ENCODE measurements around the gene ATG4B. TPM values are rescaled to one million over a fixed set of nuclear protein-coding genes. Genes with fewer than 3 reads are reported as not detected.

The ATG4B gene
- total RNA-seq, 6 experiments from 2014 or later, result 43.5 to 58.3 (median 51.9) TPM

- Mint-ChIP-seq H3K4me3 (no peak overlapping the region), H3K9me3 (no peaks in the 10 kb centered on the region), H3K4me1 (ENCODE audit: low read depth) (peaks cover 13% of the 10 kb centered on the region), H3K27me3 (ENCODE audit: insufficient read depth) (no peaks in the 10 kb centered on the region), H3K36me3 (ENCODE audit: low read depth) (peaks cover 9% of the 10 kb centered on the region), H3K27ac (no peak overlapping the region; the same call in 1 of the 2 replicates)
- DNase-seq, result no peak
- no peak for TF ChIP-seq CTCF (IDR thresholded peaks at IDR 0.05)
Observed at GRCh38 chr2:241648453-241648852, 11.0 kb downstream of the ATG4B start.

- H3K4me1 Mint-ChIP-seq (ENCODE audit: low read depth), result peaks cover 13% of the 10 kb centered on the region
- H3K27ac Mint-ChIP-seq, result no peak overlapping the region
- DNase-seq, result no peak
- H3K9me3 Mint-ChIP-seq, result no peaks in the 10 kb centered on the region
- H3K4me3 Mint-ChIP-seq, result no peak overlapping the region
- TF ChIP-seq CTCF (IDR thresholded peaks at IDR 0.05), result no peak
- H3K36me3 Mint-ChIP-seq (ENCODE audit: low read depth), result peaks cover 9% of the 10 kb centered on the region
- H3K27me3 Mint-ChIP-seq (ENCODE audit: insufficient read depth), result peaks cover 1% of the 10 kb centered on the region; the same call in 1 of the 2 replicates
Observed at GRCh38 chr2:241649404-241649803, 11.9 kb downstream of the ATG4B start.

GRCh38 chr2:241649927-241650326 is 12.4 kb downstream of the ATG4B start:
- Mint-ChIP-seq H3K4me3 (no peak overlapping the region), H3K27me3 (ENCODE audit: insufficient read depth) (peaks cover 1% of the 10 kb centered on the region; the same call in 1 of the 2 replicates), H3K9me3 (no peaks in the 10 kb centered on the region), H3K4me1 (ENCODE audit: low read depth) (peaks cover 13% of the 10 kb centered on the region), H3K36me3 (ENCODE audit: low read depth) (peaks cover 9% of the 10 kb centered on the region), H3K27ac (no peak overlapping the region)
- no peak for TF ChIP-seq CTCF (IDR thresholded peaks at IDR 0.05)
- DNase-seq, result no peak

GRCh38 chr2:241652142-241652541 is 14.6 kb downstream of the ATG4B start:
- peaks cover 2% of the 10 kb centered on the region; the same call in 1 of the 2 replicates for H3K4me1 Mint-ChIP-seq (ENCODE audit: low read depth)
- no peak for TF ChIP-seq CTCF (IDR thresholded peaks at IDR 0.05)
- DNase-seq, result no peak
- peaks cover 1% of the 10 kb centered on the region; the same call in 1 of the 2 replicates for H3K27me3 Mint-ChIP-seq (ENCODE audit: insufficient read depth)
- H3K9me3 Mint-ChIP-seq, result no peaks in the 10 kb centered on the region
- H3K27ac Mint-ChIP-seq, result no peak overlapping the region
- H3K36me3 Mint-ChIP-seq (ENCODE audit: low read depth), result peaks cover 17% of the 10 kb centered on the region
- no peak overlapping the region for H3K4me3 Mint-ChIP-seq

GRCh38 chr2:241652722-241653121 is 15.2 kb downstream of the ATG4B start:
- peaks cover 17% of the 10 kb centered on the region for H3K36me3 Mint-ChIP-seq (ENCODE audit: low read depth)
- no peak for TF ChIP-seq CTCF (IDR thresholded peaks at IDR 0.05)
- H3K4me1 Mint-ChIP-seq (ENCODE audit: low read depth), result no peaks in the 10 kb centered on the region
- no peak for DNase-seq
- no peak overlapping the region for H3K27ac Mint-ChIP-seq
- no peaks in the 10 kb centered on the region for H3K9me3 Mint-ChIP-seq
- H3K27me3 Mint-ChIP-seq (ENCODE audit: insufficient read depth), result peaks cover 1% of the 10 kb centered on the region; the same call in 1 of the 2 replicates
- no peak overlapping the region for H3K4me3 Mint-ChIP-seq

Measured in HFFc6 (cell line).